Suppressor macrophage (primary cell): ENCODE data around the gene RHO.
A peak's percentile ranks its signal among the peaks of the same experiment; 100 is the strongest.

Experiments
- DNase-seq, 4 experiments: peaks; one replicate each; pipeline ENCODE4 v3.0.0-alpha.2; 2020 to 2022

Gene RHO

DNA sequence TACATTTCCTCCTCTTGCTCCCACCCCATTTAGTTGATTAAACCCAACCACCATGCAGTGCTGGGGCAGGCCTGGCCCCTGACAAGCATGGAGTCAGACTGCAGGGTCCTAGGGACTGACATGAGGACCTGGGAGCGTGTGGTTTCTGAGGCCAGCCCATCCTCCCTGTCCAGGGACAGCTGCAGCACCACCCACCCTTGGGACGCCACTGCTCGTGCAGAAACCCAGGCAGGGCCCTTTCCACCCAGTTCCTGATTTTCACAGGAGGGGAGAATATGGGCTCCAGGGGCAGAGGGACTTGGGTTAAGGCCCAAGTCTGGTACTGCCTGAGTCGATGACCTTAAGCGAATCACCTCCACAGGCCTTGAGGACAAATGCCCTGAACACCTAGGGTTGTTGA is 54.4 kb downstream of the RHO start:
- peak in 2 of 4 experiments; percentile 34 to 45 for DNase-seq

DNA sequence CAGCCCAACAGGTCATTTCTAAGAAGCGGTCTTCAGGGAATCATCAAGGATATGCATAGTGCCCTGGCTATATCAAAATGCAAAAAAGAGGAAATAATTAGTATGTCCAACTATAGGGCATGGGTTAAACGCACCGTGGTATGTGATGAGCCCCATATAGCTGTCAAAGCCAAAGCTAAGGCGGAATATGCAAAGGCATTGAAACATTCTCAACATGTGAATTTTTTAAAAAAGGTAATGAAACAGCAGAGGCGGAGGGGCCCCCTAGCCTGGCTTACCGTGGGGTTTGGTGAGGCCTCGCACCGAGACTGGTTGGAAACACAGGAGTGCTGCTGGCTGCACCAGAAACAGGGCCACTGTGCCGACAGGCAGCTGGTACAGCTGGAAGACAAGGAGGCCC is 54.9 kb downstream of the RHO start:
- DNase-seq: no peak

DNA sequence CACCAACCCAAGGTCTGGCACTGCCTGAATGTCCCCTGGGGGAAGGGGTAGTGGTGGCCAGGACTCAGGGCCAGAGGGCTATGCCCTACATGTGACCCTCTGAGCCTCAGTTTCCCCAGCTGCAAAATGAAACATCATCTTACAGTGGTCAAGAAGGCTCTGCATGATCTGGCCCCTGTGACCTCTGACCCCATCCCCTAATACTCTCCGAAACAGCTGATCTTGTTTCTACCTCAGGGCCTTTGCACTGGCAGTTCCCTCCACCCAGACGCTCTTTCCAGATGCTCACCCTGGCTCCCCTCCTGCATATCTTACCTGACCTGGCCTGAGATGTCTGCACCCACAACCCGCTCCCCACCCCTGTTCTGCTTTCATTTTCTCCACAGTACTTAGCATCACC is 56.2 kb downstream of the RHO start:
- DNase-seq: no peak
